GM12891 (cell line): ENCODE data around the gene LMBRD1.

Source experiments
- POLR2A ChIP-seq: IDR thresholded peaks from 2 replicates; pipeline ENCODE4 v1.6.1; 2011; ENCODE audit warnings: low read depth, low read length, control low read depth
- POLR2AphosphoS5 ChIP-seq: IDR thresholded peaks from 2 replicates; pipeline ENCODE4 v1.6.1; 2011; ENCODE audit warnings: low read depth, low read length, control low read depth
- SPI1 ChIP-seq: IDR thresholded peaks from 2 replicates; pipeline ENCODE4 v1.6.1; 2011; ENCODE audit warnings: low read depth, low read length, control low read depth
- TAF1 ChIP-seq: IDR thresholded peaks from 2 replicates; pipeline ENCODE4 v1.6.1; 2011; ENCODE audit warnings: low read depth, low read length, control low read depth

DNA sequence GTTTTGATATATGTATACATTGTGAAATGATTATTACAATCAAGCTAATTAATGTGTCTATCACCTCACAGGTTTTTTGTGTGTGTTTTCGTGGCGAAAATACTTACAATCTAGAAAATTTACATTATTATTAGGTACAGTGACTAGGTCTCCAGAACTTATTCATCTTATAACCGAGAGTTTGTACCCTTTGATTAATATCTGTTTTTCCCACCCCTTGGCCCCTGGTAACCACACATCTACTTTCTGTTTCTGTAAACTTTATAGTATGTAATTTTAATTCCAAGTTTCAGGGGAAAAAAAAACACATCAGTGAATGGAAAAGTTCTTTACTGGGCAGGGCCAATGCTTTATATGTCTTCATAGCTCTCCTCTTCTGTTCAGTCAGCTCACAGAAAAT, 131.4 kb downstream of the LMBRD1 start:
- TF ChIP-seq SPI1, result no peak
- TF ChIP-seq POLR2AphosphoS5, result no peak
- no peak for TF ChIP-seq TAF1
- TF ChIP-seq POLR2A, result no peak
